ENCODE data around the gene NAPEPLD.
"Not testable (repeated sequence)": the region's sequence is repeated elsewhere in the genome, so short reads cannot be mapped to it uniquely, and the experiment has no call there.

The NAPEPLD gene

GRCh38 chr7:103152744-103153617, 4.1 kb upstream of the NAPEPLD start:
- H3K4me1 ChIP-seq (ENCODE audit: insufficient read depth, low read length); H3K36me3 ChIP-seq (ENCODE audit: insufficient read depth, low read length); H3K9ac ChIP-seq (ENCODE audit: low read depth, low read length); H3K9me3 ChIP-seq (ENCODE audit: control insufficient read depth, insufficient read depth, low read length): not testable (repeated sequence)

- not testable (repeated sequence) for H3K4me1 ChIP-seq (ENCODE audit: insufficient read depth, low read length); H3K36me3 ChIP-seq (ENCODE audit: insufficient read depth, low read length); H3K9me3 ChIP-seq (ENCODE audit: control insufficient read depth, insufficient read depth, low read length); H3K9ac ChIP-seq (ENCODE audit: low read depth, low read length)
These were observed 3.2 kb upstream of the NAPEPLD start for GRCh38 chr7:103151993-103152676.

- Histone ChIP-seq H3K4me1 (ENCODE audit: insufficient read depth, low read length) (no peaks in the 10 kb centered on the region), H3K36me3 (ENCODE audit: insufficient read depth, low read length) (no peaks in the 10 kb centered on the region), H3K9ac (ENCODE audit: low read depth, low read length) (peak overlapping the region; percentile 2; the same call in 1 of the 2 replicates), H3K9me3 (ENCODE audit: control insufficient read depth, insufficient read depth, low read length) (no peaks in the 10 kb centered on the region)
These were observed 1.3 kb upstream of the NAPEPLD start for GRCh38 chr7:103150192-103150591.

GRCh38 chr7:103149808-103150180, 895 bp upstream of the NAPEPLD start:
- H3K9ac ChIP-seq (ENCODE audit: low read depth, low read length): peak overlapping the region; percentile 93

GRCh38 chr7:103148131-103148993, 537 bp downstream of the NAPEPLD start:
- Histone ChIP-seq H3K36me3 (ENCODE audit: insufficient read depth, low read length) (no peaks in the 10 kb centered on the region), H3K9me3 (ENCODE audit: control insufficient read depth, insufficient read depth, low read length) (no peaks in the 10 kb centered on the region), H3K4me1 (ENCODE audit: insufficient read depth, low read length) (no peaks in the 10 kb centered on the region), H3K9ac (ENCODE audit: low read depth, low read length) (peak overlapping the region; percentile 93)

More at GRCh38 chr7:103149808-103150180, 895 bp upstream of the NAPEPLD start:
- H3K36me3 ChIP-seq (ENCODE audit: insufficient read depth, low read length): no peaks in the 10 kb centered on the region
- no peaks in the 10 kb centered on the region for H3K4me1 ChIP-seq (ENCODE audit: insufficient read depth, low read length)
- no peaks in the 10 kb centered on the region for H3K9me3 ChIP-seq (ENCODE audit: control insufficient read depth, insufficient read depth, low read length)

GRCh38 chr7:103144754-103145153, 4.1 kb downstream of the NAPEPLD start:
- not testable (repeated sequence) for H3K4me1 ChIP-seq (ENCODE audit: insufficient read depth, low read length); H3K9me3 ChIP-seq (ENCODE audit: control insufficient read depth, insufficient read depth, low read length); H3K9ac ChIP-seq (ENCODE audit: low read depth, low read length); H3K36me3 ChIP-seq (ENCODE audit: insufficient read depth, low read length)

- no peaks in the 10 kb centered on the region for H3K9me3 ChIP-seq (ENCODE audit: control insufficient read depth, insufficient read depth, low read length)
- no peaks in the 10 kb centered on the region for H3K36me3 ChIP-seq (ENCODE audit: insufficient read depth, low read length)
- no peaks in the 10 kb centered on the region; the same call in 1 of the 2 replicates for H3K4me1 ChIP-seq (ENCODE audit: insufficient read depth, low read length)
- H3K9ac ChIP-seq (ENCODE audit: low read depth, low read length): no peak overlapping the region
These were observed 5.0 kb downstream of the NAPEPLD start for GRCh38 chr7:103143868-103144267.

- Histone ChIP-seq H3K9me3 (ENCODE audit: control insufficient read depth, insufficient read depth, low read length) (no peaks in the 10 kb centered on the region), H3K4me1 (ENCODE audit: insufficient read depth, low read length) (no peaks in the 10 kb centered on the region; the same call in 1 of the 2 replicates), H3K36me3 (ENCODE audit: insufficient read depth, low read length) (no peaks in the 10 kb centered on the region), H3K9ac (ENCODE audit: low read depth, low read length) (no peak overlapping the region)
These were observed 6.4 kb downstream of the NAPEPLD start for GRCh38 chr7:103142494-103142893.

GRCh38 chr7:103141753-103142404, 7.0 kb downstream of the NAPEPLD start:
- Histone ChIP-seq H3K36me3 (ENCODE audit: insufficient read depth, low read length) (no peaks in the 10 kb centered on the region), H3K9me3 (ENCODE audit: control insufficient read depth, insufficient read depth, low read length) (no peaks in the 10 kb centered on the region), H3K4me1 (ENCODE audit: insufficient read depth, low read length) (no peaks in the 10 kb centered on the region; the same call in 1 of the 2 replicates), H3K9ac (ENCODE audit: low read depth, low read length) (no peak overlapping the region)

GRCh38 chr7:103140685-103141084, 8.2 kb downstream of the NAPEPLD start:
- Histone ChIP-seq H3K36me3 (ENCODE audit: insufficient read depth, low read length) (no peaks in the 10 kb centered on the region), H3K9ac (ENCODE audit: low read depth, low read length) (no peak overlapping the region), H3K4me1 (ENCODE audit: insufficient read depth, low read length) (no peaks in the 10 kb centered on the region; the same call in 1 of the 2 replicates), H3K9me3 (ENCODE audit: control insufficient read depth, insufficient read depth, low read length) (no peaks in the 10 kb centered on the region)

- Histone ChIP-seq H3K9me3 (ENCODE audit: control insufficient read depth, insufficient read depth, low read length) (no peaks in the 10 kb centered on the region), H3K9ac (ENCODE audit: low read depth, low read length) (no peak overlapping the region), H3K4me1 (ENCODE audit: insufficient read depth, low read length) (peaks cover 4% of the 10 kb centered on the region), H3K36me3 (ENCODE audit: insufficient read depth, low read length) (no peaks in the 10 kb centered on the region)
These were observed 8.8 kb downstream of the NAPEPLD start for GRCh38 chr7:103140061-103140460.

- peaks cover 7% of the 10 kb centered on the region; the same call in 1 of the 2 replicates for H3K4me1 ChIP-seq (ENCODE audit: insufficient read depth, low read length)
- no peak overlapping the region for H3K9ac ChIP-seq (ENCODE audit: low read depth, low read length)
- H3K9me3 ChIP-seq (ENCODE audit: control insufficient read depth, insufficient read depth, low read length): no peaks in the 10 kb centered on the region
- H3K36me3 ChIP-seq (ENCODE audit: insufficient read depth, low read length): no peaks in the 10 kb centered on the region
These were observed 13.9 kb downstream of the NAPEPLD start for GRCh38 chr7:103134836-103135554.

- no peak overlapping the region for H3K9ac ChIP-seq (ENCODE audit: low read depth, low read length)
- H3K9me3 ChIP-seq (ENCODE audit: control insufficient read depth, insufficient read depth, low read length): no peaks in the 10 kb centered on the region
- no peaks in the 10 kb centered on the region for H3K36me3 ChIP-seq (ENCODE audit: insufficient read depth, low read length)
- peaks cover 7% of the 10 kb centered on the region; the same call in 1 of the 2 replicates for H3K4me1 ChIP-seq (ENCODE audit: insufficient read depth, low read length)
These were observed 15.8 kb downstream of the NAPEPLD start for GRCh38 chr7:103132995-103133688.
